GM20000 (cell line): Measurements from ENCODE around the gene SLC9A5.

Experiments used
- DNase-seq: peaks from one replicate; pipeline ENCODE4 v3.0.0; 2012; ENCODE audit warnings: low spot score
- TF ChIP-seq, protein P1 (sequence below): IDR thresholded peaks from 2 replicates; pipeline ENCODE4 v1.5.1; 2012; ENCODE audit warnings: mild to moderate bottlenecking, control low read depth; ENCODE audit errors: extremely low read depth, missing control alignments

The SLC9A5 gene

DNA sequence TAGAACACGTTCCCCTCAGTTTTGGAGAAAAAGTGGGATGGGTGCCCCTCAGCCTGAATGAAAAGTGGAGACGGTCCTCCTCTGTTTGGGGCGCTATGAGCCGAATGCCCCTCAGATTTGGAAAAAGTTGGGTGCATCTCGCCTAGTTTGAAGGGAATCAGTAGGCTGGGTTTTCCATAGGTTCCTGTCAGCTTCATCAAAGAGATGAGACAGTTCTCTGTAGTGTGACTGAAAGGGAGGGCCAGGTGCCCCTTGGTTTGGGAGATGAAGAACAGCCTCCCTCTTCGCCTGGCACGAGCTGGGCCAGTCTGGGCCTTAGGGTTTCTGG is 742 bp upstream of the SLC9A5 start:
- DNase-seq: no peak
- TF ChIP-seq, protein P1, sequence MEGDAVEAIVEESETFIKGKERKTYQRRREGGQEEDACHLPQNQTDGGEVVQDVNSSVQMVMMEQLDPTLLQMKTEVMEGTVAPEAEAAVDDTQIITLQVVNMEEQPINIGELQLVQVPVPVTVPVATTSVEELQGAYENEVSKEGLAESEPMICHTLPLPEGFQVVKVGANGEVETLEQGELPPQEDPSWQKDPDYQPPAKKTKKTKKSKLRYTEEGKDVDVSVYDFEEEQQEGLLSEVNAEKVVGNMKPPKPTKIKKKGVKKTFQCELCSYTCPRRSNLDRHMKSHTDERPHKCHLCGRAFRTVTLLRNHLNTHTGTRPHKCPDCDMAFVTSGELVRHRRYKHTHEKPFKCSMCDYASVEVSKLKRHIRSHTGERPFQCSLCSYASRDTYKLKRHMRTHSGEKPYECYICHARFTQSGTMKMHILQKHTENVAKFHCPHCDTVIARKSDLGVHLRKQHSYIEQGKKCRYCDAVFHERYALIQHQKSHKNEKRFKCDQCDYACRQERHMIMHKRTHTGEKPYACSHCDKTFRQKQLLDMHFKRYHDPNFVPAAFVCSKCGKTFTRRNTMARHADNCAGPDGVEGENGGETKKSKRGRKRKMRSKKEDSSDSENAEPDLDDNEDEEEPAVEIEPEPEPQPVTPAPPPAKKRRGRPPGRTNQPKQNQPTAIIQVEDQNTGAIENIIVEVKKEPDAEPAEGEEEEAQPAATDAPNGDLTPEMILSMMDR: no peak

DNA sequence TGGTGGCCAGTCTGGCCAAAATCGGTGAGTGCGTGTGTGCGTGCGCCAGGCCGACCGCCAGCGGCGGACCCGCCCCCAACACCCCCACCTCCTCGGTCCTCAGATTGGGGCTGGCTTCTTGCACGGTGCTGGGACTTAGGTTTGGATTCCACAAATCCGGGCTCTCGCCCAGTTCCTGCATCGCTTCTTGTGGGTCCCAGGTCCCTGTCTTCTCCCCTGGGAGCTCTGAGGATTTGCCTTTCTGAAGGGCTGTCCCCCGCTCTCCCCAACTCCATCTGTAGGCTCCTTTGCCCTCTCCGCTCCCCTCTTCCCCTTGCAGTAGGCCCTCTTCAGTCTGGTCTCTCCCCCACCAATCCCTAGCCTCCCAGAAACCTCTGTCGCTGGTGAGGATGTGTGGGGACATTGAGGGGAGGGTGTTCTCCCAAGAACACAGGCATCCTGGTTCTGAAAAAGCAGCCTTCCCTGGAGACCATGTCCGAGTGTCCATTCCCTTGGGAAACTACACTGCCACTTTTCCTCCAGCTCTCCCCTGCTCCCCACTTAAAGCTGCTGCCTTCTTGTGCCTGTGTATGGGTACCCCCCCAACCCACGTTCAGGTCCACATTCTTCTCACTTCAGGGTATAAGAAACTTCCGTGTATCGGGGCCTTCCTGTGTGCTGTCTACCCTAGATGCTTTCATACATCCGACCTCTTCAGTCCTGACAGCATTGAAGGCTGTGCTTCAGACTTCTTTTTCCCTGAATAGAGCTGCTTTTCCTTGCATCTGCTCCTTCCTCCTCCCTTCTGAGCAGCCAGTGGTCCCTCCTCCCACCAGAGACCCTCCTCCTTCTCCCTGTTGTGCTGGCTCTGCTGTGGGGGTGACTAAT is 632 bp downstream of the SLC9A5 start:
- no peak for DNase-seq
- TF ChIP-seq, protein P1: no peak

DNA sequence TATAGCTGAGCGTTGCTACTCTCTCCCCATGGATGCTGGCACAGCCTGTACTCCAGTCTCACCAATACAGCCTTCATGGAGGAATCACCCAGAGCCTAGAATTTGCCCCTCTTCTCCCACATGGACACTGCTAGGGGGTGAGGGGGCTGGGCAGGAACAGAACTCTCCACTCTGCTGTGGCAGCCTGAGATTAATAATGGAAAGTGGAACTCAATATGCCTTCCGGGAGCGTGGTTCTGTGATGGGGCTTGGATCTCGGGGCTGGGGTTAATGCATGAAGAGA is 1.2 kb downstream of the SLC9A5 start:
- no peak for DNase-seq
- TF ChIP-seq, protein P1: no peak

DNA sequence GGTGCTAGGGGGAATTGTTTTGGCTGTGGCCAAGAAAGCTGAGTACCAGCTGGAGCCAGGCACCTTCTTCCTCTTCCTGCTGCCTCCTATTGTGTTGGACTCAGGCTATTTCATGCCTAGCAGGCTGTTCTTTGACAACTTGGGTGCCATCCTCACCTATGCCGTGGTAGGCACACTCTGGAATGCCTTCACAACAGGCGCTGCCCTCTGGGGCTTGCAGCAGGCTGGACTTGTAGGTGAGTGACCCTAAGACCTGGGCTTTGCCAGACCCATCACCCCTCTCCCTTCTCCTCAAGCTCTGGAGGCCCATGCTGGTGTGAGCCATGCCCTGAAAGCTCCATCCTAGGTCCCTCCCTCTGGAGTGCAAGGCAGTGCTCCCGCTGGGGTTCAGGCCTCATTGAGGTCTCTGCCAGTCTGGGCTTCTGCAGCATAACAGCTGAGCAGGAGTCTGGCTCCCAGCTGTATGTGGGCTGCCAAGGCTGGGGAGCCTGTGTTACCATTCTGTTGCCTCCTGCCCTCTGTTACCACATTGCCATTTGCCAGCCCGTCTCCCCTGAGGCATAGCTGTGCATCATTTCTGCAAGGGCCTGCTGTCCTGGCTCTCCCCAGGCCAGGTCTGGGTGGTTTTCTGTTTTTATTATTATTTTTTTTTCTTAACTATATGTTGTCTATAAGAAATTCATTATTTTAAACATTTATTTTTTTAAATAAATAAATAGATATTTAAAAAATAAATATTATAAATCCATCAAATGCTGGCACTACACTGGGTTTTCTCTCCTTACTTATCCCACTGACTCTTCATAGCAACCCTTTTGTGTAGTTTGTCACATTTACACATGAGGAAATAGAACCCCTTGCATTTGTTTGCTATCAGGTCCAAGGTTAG is 4.1 kb downstream of the SLC9A5 start:
- DNase-seq: no peak

DNA sequence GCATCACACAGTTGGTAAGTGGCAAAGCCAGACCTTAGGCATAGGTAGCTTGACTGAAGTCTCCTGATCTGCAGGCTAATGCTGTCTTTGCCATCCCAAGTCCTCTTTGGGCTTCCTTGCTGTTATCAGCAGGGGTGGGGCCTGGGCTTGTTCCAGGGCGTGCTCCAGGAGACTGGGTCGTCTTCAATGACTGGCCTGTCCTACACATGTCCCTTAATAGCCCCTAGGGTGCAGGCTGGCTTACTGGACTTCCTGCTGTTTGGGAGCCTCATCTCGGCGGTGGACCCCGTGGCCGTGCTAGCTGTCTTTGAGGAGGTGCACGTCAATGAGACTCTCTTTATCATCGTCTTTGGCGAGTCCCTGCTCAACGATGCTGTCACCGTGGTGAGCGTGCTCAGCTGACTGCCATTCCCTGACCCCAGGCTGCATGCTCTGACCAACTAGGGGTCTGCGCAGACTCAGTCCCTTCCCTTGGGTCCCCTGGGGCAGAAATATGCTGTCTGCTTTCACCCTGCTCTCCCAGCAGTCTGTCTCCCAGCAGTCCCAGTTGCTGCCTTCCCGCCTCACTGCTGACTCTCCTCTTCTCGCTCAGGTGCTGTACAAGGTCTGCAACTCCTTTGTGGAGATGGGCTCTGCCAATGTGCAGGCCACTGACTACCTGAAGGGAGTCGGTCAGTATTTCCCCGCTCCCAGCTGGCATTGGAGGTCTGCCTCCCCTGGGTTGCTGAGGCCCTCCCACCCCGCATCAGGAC is 6.2 kb downstream of the SLC9A5 start:
- TF ChIP-seq, protein P1: no peak
- DNase-seq: no peak

More for the DNA sequence above, 4.1 kb downstream of the SLC9A5 start:
- TF ChIP-seq, protein P1: no peak

DNA sequence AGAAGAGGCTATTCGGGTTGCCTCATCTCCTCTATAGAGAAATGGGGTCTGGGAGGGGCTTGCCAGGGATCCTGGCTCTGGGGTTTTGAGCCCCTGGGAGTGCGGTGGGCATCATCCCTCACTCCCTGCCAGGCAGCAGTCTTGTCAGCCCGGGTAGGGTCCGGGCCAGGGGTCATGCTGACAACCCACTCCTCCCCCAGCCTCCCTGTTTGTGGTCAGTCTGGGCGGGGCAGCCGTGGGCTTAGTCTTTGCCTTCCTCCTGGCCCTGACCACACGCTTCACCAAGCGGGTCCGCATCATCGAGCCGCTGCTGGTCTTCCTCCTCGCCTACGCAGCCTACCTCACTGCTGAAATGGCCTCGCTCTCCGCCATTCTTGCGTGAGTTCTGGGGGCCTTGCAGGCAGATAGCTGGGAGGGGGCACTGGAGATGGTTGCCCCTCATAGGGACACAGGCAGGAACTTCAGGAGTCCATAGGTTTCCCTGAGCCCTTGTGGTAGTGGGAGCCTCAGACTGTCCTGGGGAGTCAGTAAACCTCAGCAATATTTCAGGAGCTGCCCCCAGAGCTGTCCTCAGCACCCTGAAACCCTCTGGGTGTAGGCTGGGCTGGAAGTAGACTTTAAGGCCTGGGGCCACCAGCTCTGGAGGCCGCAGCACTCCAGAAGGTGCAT is 6.9 kb downstream of the SLC9A5 start:
- TF ChIP-seq, protein P1: no peak

More for the DNA sequence above, 6.9 kb downstream of the SLC9A5 start:
- no peak for DNase-seq
